PC-3 (cell line): ENCODE measurements around the gene HOXD1. TPM values are rescaled to one million over a fixed set of nuclear protein-coding genes. Genes with fewer than 3 reads are reported as not detected.

Source experiments
- ATAC-seq: fragments of 200-7000 bp; cut with Tn5 transposase; 2 replicates; pipeline ENCODE4 v1.9.1; 2020; ENCODE audit warnings: mild to moderate bottlenecking, moderate library complexity
- BruUV-seq: library from RNA; stranded (reverse); fragments of 400-500 nt; replicated peaks from 2 replicates; lab custom pipeline; 2021; lab: Mats Ljungman, UMichigan
- CTCF ChIA-PET: fragments of 300-600 bp; sonication (Branson Sonifier 250); formaldehyde crosslinking; loops from one replicate; lab custom pipeline; 2022; ENCODE audit warnings: antibody characterized with exemption; lab: Charles Lee
- POLR2A ChIA-PET: fragments of 300-600 bp; sonication (Branson Sonifier 250); formaldehyde crosslinking; loops from one replicate; lab custom pipeline; 2022; ENCODE audit warnings: antibody characterized with exemption; ENCODE audit not compliant: unreplicated experiment; lab: Charles Lee
- DNase-seq: peaks from one replicate; pipeline ENCODE4 v3.0.0-alpha.2; 2015
- H2AFZ ChIP-seq: fragments of 300-600 bp; sonication (generic); 2 replicates; pipeline ENCODE4 v1.6.0; 2016; ENCODE audit warnings: antibody characterized with exemption, low read length
- H3F3A ChIP-seq: fragments of 300-600 bp; sonication (generic); one replicate; pipeline ENCODE4 v1.6.0; 2017; ENCODE audit warnings: antibody characterized with exemption, low read length, control low read depth, mild to moderate bottlenecking; ENCODE audit not compliant: unreplicated experiment
- H3K27ac ChIP-seq: fragments of 300-600 bp; sonication (generic); 2 replicates; pipeline ENCODE4 v1.5.1; 2016; ENCODE audit warnings: mild to moderate bottlenecking, low read length
- H3K27me3 ChIP-seq: fragments of 300-600 bp; sonication (generic); 2 replicates; pipeline ENCODE4 v1.6.1; 2016; ENCODE audit warnings: low read length, mixed read lengths
- H3K36me3 ChIP-seq: fragments of 300-600 bp; sonication (generic); 2 replicates; pipeline ENCODE4 v1.6.1; 2016; ENCODE audit warnings: low read depth, mixed run types, low read length, mixed read lengths
- H3K4me1 ChIP-seq: fragments of 300-600 bp; sonication (generic); 2 replicates; pipeline ENCODE4 v1.5.1; 2016; ENCODE audit warnings: low read length; ENCODE audit not compliant: insufficient read depth
- H3K4me2 ChIP-seq: fragments of 300-600 bp; sonication (generic); 2 replicates; pipeline ENCODE4 v1.6.0; 2016; ENCODE audit warnings: low read length
- H3K4me3 ChIP-seq: fragments of 300-600 bp; sonication (generic); 2 replicates; pipeline ENCODE4 v1.5.1; 2016; ENCODE audit warnings: mild to moderate bottlenecking, low read length, mixed read lengths
- H3K79me2 ChIP-seq: fragments of 300-600 bp; sonication (generic); 2 replicates; pipeline ENCODE4 v1.6.1; 2017; ENCODE audit warnings: low read length, mixed read lengths
- H3K9ac ChIP-seq: fragments of 300-600 bp; sonication (generic); 2 replicates; pipeline ENCODE4 v1.6.0; 2016; ENCODE audit warnings: mild to moderate bottlenecking, low read length
- H3K9me2 ChIP-seq: fragments of 300-600 bp; sonication (generic); replicated peaks from 2 replicates; pipeline ENCODE4 v1.6.1; 2016; ENCODE audit warnings: mixed run types, low read length, mixed read lengths
- H3K9me3 ChIP-seq: fragments of 300-600 bp; sonication (generic); 2 replicates; pipeline ENCODE4 v1.6.1; 2016; ENCODE audit warnings: low read length, mixed read lengths
- H4K20me1 ChIP-seq: fragments of 300-600 bp; sonication (generic); 2 replicates; pipeline ENCODE4 v1.6.1; 2016; ENCODE audit warnings: low read length, mixed read lengths
- EZH2 ChIP-seq: fragments of 300-600 bp; sonication (generic); IDR thresholded peaks from one replicate; pipeline ENCODE4 v1.6.1; 2017; ENCODE audit warnings: antibody characterized with exemption, mild to moderate bottlenecking, low read length; ENCODE audit not compliant: unreplicated experiment
- EZH2phosphoT487 ChIP-seq: fragments of 300-600 bp; sonication (generic); IDR thresholded peaks from 2 replicates; pipeline ENCODE4 v1.6.1; 2018; ENCODE audit warnings: mild to moderate bottlenecking, antibody characterized with exemption, low read length, borderline replicate concordance
- intact Hi-C: fragments of 100-400 bp; cut with micrococcal nuclease; formaldehyde crosslinking; loops from 2 replicates; pipeline ENCODE4 v1.9.0; 2023
- total RNA-seq: library from RNA; depleted of rRNA; stranded (reverse); fragments of >200 nt; gene quantifications from 2 replicates; pipeline ENCODE4 v1.2.3, GENCODE V29; 2014
- TF ChIP-seq, protein P1 (sequence below): fragments of 300-600 bp; sonication (generic); conservative IDR thresholded peaks from 2 replicates; pipeline ENCODE4 v1.5.1; 2017; ENCODE audit warnings: antibody characterized with exemption, low read depth, mild to moderate bottlenecking, low read length

Gene HOXD1
- total RNA-seq, 1 experiment from 2014 or later, result not detected

DNA sequence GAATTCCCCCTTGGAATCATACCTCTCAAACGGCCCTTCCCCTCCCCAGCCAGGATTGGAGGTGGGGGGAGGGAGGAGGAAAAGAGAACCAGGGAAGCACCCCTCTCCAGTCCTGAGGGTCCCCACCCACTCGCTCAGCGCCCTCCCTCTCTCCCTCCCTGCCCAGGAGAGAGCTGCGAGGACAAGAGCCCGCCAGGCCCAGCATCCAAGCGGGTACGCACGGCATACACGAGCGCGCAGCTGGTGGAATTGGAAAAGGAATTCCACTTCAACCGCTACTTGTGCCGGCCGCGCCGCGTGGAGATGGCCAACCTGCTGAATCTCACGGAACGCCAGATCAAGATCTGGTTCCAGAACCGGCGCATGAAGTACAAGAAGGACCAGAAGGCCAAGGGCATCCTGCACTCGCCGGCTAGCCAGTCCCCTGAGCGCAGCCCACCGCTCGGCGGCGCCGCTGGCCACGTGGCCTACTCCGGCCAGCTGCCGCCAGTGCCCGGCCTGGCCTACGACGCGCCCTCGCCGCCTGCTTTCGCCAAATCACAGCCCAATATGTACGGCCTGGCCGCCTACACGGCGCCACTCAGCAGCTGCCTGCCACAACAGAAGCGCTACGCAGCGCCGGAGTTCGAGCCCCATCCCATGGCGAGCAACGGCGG lies 17.0 kb upstream of the HOXD1 start:
- no peak overlapping the region for H3K4me3 ChIP-seq
- ATAC-seq, result no peak

DNA sequence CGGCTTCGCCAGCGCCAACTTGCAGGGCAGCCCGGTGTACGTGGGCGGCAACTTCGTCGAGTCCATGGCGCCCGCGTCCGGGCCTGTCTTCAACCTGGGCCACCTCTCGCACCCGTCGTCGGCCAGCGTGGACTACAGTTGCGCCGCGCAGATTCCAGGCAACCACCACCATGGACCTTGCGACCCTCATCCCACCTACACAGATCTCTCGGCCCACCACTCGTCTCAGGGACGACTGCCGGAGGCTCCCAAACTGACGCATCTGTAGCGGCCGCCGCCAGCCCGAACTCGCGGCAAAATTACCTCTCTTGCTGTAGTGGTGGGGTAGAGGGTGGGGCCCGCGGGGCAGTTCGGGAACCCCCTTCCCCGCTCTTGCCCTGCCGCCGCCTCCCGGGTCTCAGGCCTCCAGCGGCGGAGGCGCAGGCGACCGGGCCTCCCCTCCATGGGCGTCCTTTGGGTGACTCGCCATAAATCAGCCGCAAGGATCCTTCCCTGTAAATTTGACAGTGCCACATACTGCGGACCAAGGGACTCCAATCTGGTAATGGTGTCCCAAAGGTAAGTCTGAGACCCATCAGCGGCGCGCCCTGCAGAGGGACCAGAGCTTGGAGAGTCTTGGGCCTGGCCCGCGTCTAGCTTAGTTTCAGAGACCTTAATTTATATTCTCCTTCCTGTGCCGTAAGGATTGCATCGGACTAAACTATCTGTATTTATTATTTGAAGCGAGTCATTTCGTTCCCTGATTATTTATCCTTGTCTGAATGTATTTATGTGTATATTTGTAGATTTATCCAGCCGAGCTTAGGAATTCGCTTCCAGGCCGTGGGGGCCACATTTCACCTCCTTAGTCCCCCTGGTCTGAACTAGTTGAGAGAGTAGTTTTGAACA lies 16.2 kb upstream of the HOXD1 start:
- no peak for TF ChIP-seq EZH2phosphoT487
- no peak for TF ChIP-seq EZH2
- H4K20me1 ChIP-seq, result no peaks in the 10 kb centered on the region
- no peaks in the 10 kb centered on the region for H3F3A ChIP-seq
- DNase-seq (no peak), ATAC-seq (no peak)
- no peaks in the 10 kb centered on the region for H3K9me3 ChIP-seq
- H3K9ac ChIP-seq, result no peak overlapping the region
- H3K79me2 ChIP-seq, result no peaks in the 10 kb centered on the region
- no peaks in the 10 kb centered on the region for H3K9me2 ChIP-seq
- H2AFZ ChIP-seq, result no peak overlapping the region
- CTCF ChIA-PET, result no interaction called here
- H3K27me3 ChIP-seq, result no peaks in the 10 kb centered on the region
- H3K27ac ChIP-seq, result no peak overlapping the region
- no peaks in the 10 kb centered on the region for H3K36me3 ChIP-seq
- no peak overlapping the region for H3K4me2 ChIP-seq
- POLR2A ChIA-PET, result no interaction called here
- no peaks in the 10 kb centered on the region for H3K4me1 ChIP-seq
- intact Hi-C loops, result no loop called here
- BruUV-seq, result no TSS peak
- no peak overlapping the region for H3K4me3 ChIP-seq

More for the DNA sequence above, 17.0 kb upstream of the HOXD1 start:
- ChIA-PET POLR2A (no interaction called here), CTCF (no interaction called here)
- H3K9me2 ChIP-seq, result no peaks in the 10 kb centered on the region
- no peaks in the 10 kb centered on the region for H3K9me3 ChIP-seq
- intact Hi-C loops, result no loop called here
- H3K27me3 ChIP-seq, result no peaks in the 10 kb centered on the region
- H4K20me1 ChIP-seq, result no peaks in the 10 kb centered on the region
- H3K79me2 ChIP-seq, result no peaks in the 10 kb centered on the region
- no peak overlapping the region for H3K9ac ChIP-seq
- H3K36me3 ChIP-seq, result no peaks in the 10 kb centered on the region
- no peak for DNase-seq
- no peak overlapping the region for H2AFZ ChIP-seq
- H3K4me2 ChIP-seq, result no peak overlapping the region
- no peak overlapping the region for H3K27ac ChIP-seq
- no TSS peak for BruUV-seq
- no peaks in the 10 kb centered on the region for H3K4me1 ChIP-seq
- TF ChIP-seq, protein P1, sequence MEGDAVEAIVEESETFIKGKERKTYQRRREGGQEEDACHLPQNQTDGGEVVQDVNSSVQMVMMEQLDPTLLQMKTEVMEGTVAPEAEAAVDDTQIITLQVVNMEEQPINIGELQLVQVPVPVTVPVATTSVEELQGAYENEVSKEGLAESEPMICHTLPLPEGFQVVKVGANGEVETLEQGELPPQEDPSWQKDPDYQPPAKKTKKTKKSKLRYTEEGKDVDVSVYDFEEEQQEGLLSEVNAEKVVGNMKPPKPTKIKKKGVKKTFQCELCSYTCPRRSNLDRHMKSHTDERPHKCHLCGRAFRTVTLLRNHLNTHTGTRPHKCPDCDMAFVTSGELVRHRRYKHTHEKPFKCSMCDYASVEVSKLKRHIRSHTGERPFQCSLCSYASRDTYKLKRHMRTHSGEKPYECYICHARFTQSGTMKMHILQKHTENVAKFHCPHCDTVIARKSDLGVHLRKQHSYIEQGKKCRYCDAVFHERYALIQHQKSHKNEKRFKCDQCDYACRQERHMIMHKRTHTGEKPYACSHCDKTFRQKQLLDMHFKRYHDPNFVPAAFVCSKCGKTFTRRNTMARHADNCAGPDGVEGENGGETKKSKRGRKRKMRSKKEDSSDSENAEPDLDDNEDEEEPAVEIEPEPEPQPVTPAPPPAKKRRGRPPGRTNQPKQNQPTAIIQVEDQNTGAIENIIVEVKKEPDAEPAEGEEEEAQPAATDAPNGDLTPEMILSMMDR, result no peak
- TF ChIP-seq EZH2phosphoT487 (no peak), EZH2 (no peak)
- H3F3A ChIP-seq, result no peaks in the 10 kb centered on the region

DNA sequence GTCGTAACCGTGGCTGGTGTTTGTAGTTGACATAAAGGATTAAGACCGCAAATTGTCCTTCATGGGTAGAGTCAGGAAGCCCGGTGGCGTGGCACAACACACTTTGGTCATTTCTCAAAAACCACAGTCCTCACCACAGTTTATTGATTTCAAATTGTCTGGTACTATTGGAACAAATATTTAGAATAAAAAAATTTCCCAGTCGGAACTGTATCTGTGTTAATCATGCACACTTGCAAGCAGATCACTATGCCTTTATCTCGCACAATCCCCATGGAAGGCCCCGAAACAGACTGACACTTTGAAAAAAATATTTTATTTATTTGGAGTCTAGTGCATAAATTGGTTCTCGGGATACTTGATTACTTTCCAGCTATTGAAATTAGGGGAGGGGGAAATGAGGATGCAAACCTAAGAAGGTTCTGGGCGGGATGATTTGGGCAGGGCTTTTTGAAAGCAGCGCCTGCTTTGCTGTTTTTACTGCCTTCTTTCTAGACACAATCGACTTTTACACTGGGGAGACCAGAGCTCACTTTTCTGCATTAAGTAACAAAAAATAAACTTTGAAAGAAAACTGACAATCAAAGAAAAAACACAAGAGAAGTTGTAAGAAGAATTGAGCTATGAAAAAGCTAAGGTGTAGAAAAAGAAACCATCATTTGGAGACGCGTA lies 15.4 kb upstream of the HOXD1 start:
- Histone ChIP-seq H3F3A (no peaks in the 10 kb centered on the region), H3K4me3 (no peak overlapping the region), H3K27ac (no peak overlapping the region), H3K79me2 (no peaks in the 10 kb centered on the region), H2AFZ (no peak overlapping the region), H3K27me3 (no peaks in the 10 kb centered on the region), H4K20me1 (no peaks in the 10 kb centered on the region), H3K9me2 (no peaks in the 10 kb centered on the region), H3K9me3 (no peaks in the 10 kb centered on the region), H3K4me2 (no peak overlapping the region), H3K4me1 (no peaks in the 10 kb centered on the region), H3K36me3 (no peaks in the 10 kb centered on the region), H3K9ac (no peak overlapping the region)
- POLR2A ChIA-PET, result no interaction called here
- ATAC-seq, result no peak
- TF ChIP-seq EZH2 (no peak), EZH2phosphoT487 (no peak)
- TF ChIP-seq, protein P1, result no peak
- no peak for DNase-seq
- BruUV-seq, result no TSS peak
- CTCF ChIA-PET, result no interaction called here
- intact Hi-C loops, result no loop called here
